Measurements from ENCODE around the gene RUBCN.
"Not testable (repeated sequence)": the region's sequence is repeated elsewhere in the genome, so short reads cannot be mapped to it uniquely, and the experiment has no call there.

RUBCN gene

DNA sequence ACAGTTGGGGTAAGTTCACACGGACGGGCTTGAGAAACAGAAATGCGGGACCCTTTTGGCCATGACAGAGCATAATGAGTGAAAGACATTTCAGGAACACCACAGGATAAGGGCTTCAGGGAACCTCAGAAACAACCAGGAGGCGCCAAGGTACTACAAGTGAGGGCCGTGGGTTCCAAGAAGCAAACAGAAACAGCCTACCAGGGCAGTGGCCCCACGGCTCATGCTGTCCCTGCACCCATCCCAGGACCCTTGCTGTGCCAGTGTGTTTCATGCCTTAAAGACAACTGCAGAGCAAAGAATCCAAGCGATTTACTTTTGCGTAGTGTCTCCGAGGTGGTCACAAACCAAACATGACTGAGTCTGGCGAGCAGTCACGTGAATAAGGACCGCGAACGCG is 54.0 kb downstream of the RUBCN start:
- Histone ChIP-seq H3K9ac (ENCODE audit: low read length) (no peak overlapping the region), H3K36me3 (ENCODE audit: control insufficient read depth, insufficient read depth, low read length, severe bottlenecking) (peaks cover 35% of the 10 kb centered on the region), H3K4me3 (ENCODE audit: low read length) (no peak overlapping the region), H3K27me3 (replicated peaks; ENCODE audit: control insufficient read depth, insufficient read depth, low read length) (no peaks in the 10 kb centered on the region), H3K9me3 (ENCODE audit: control insufficient read depth, low read length) (no peaks in the 10 kb centered on the region), H3K4me1 (ENCODE audit: control insufficient read depth, insufficient read depth, low read length) (no peaks in the 10 kb centered on the region)
- DNase-seq (ENCODE audit: low read depth): no peak

DNA sequence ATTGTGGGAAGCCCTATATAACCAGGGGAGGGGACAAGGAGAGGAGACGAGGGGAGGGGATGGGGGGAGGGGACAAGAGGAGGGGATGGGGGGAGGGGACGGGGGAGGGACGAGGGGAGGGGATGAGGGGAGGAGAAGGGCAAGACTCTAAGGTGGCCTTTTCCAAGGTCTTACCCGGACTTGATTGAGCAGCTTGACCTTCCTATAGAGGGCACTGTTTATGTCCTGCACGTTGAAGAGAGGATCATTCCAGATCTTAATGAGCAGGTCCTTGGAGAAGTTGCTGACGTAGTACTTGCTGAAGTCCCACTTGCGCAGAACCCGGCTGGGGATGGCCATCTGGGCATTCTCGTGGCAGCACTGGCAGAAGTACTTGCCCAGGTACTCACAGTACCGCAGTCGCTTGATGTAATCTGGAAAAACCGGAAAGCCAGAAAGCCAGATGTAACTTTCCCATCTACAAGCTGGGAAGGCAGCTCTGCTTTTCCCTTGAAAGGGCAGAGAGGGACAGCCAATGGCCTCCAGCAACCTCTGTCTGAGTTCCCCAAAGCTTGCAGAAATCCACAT is 55.7 kb downstream of the RUBCN start:
- no peak for DNase-seq (ENCODE audit: low read depth)
- H3K36me3 ChIP-seq (ENCODE audit: control insufficient read depth, insufficient read depth, low read length, severe bottlenecking): peaks cover 43% of the 10 kb centered on the region

DNA sequence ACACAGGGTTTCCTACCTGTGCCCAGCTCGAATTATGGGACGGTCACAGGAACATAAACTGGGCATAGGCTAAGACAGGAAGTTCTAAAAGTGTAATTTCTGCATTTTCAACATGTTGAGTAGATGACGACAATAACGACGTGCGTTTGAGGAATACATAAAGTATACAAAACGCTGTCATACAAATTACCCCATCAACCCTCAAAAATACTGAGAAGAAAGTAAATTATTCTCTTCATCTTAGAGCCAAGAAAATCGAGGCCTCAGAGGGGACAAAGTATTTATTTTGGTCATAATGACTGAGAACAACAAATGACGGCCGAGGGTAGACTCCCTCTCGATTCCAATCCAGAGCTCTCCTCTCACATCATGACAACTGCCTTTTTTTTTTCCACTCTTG is 60.8 kb downstream of the RUBCN start:
- no peak for DNase-seq (ENCODE audit: low read depth)
- Histone ChIP-seq H3K9me3 (ENCODE audit: control insufficient read depth, low read length) (no peaks in the 10 kb centered on the region), H3K4me3 (ENCODE audit: low read length) (no peak overlapping the region), H3K27me3 (replicated peaks; ENCODE audit: control insufficient read depth, insufficient read depth, low read length) (no peaks in the 10 kb centered on the region), H3K36me3 (ENCODE audit: control insufficient read depth, insufficient read depth, low read length, severe bottlenecking) (peaks cover 30% of the 10 kb centered on the region), H3K4me1 (ENCODE audit: control insufficient read depth, insufficient read depth, low read length) (no peaks in the 10 kb centered on the region), H3K9ac (ENCODE audit: low read length) (no peak overlapping the region)

More for the DNA sequence above, 55.7 kb downstream of the RUBCN start:
- Histone ChIP-seq H3K4me1 (ENCODE audit: control insufficient read depth, insufficient read depth, low read length) (no peaks in the 10 kb centered on the region), H3K27me3 (replicated peaks; ENCODE audit: control insufficient read depth, insufficient read depth, low read length) (no peaks in the 10 kb centered on the region), H3K4me3 (ENCODE audit: low read length) (no peak overlapping the region), H3K9me3 (ENCODE audit: control insufficient read depth, low read length) (no peaks in the 10 kb centered on the region), H3K9ac (ENCODE audit: low read length) (no peak overlapping the region)

DNA sequence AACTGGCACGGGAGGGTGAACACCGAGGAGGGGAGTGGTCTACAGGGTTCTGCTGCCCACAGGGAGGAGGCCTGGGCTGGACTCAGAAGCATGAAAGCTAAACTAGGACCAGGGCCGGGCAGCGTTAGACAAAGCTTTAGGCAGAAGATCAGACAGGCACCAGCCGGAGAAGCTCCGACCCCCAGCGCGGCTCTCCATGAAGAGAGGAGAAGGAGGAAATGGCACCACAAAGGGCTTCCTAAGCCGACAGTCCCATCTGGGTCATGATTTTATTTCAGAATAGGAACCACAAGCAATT is 61.2 kb downstream of the RUBCN start:
- no peaks in the 10 kb centered on the region for H3K4me1 ChIP-seq (ENCODE audit: control insufficient read depth, insufficient read depth, low read length)
- no peak for DNase-seq (ENCODE audit: low read depth)
- H3K36me3 ChIP-seq (ENCODE audit: control insufficient read depth, insufficient read depth, low read length, severe bottlenecking): peaks cover 27% of the 10 kb centered on the region
- no peak overlapping the region for H3K9ac ChIP-seq (ENCODE audit: low read length)
- no peaks in the 10 kb centered on the region for H3K27me3 ChIP-seq (replicated peaks; ENCODE audit: control insufficient read depth, insufficient read depth, low read length)
- H3K4me3 ChIP-seq (ENCODE audit: low read length): no peak overlapping the region
- no peaks in the 10 kb centered on the region for H3K9me3 ChIP-seq (ENCODE audit: control insufficient read depth, low read length)

DNA sequence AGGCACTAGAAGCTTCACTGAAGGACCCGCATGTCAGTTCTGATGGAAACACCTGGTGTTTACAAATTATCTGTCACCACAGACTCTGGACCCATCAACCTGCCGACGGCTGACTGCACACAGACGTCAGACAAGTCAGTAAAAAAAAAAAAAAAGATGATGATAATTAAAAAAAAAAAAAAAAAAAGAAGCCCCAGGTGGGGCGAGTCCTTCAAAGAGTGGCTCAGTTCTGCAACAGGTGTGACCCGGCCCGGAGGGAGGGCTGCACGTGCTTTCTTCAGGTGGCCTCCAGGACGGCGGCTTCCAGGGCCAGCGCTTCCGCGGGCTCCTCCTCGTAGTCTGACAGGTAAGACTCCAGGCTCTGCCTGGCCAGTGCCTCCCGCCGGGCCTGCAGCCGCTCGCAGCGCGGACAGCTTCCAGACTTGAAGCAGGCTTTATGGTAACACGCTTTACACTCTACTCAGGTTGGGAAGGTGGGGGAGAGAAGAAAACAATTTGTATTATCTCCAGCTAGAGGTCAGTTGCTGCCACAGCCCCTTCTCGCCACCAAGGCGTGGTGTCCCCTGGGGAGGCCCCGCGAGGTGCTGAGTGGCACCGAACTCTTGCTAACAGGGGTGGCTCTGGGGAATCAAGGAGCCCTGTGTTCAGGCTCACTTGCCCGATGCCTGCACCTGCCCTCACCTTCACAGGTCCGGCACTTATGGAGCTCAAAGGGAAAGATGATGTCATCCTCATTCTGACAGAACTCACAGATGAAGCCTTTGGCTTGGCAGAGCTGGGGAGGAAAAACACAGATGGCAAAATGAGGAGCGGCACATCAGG is 61.8 kb downstream of the RUBCN start:
- Histone ChIP-seq H3K9me3 (ENCODE audit: control insufficient read depth, low read length) (no peaks in the 10 kb centered on the region), H3K4me3 (ENCODE audit: low read length) (no peak overlapping the region), H3K27me3 (replicated peaks; ENCODE audit: control insufficient read depth, insufficient read depth, low read length) (no peaks in the 10 kb centered on the region), H3K9ac (ENCODE audit: low read length) (no peak overlapping the region), H3K4me1 (ENCODE audit: control insufficient read depth, insufficient read depth, low read length) (no peaks in the 10 kb centered on the region), H3K36me3 (ENCODE audit: control insufficient read depth, insufficient read depth, low read length, severe bottlenecking) (peaks cover 25% of the 10 kb centered on the region)
- no peak for DNase-seq (ENCODE audit: low read depth)

DNA sequence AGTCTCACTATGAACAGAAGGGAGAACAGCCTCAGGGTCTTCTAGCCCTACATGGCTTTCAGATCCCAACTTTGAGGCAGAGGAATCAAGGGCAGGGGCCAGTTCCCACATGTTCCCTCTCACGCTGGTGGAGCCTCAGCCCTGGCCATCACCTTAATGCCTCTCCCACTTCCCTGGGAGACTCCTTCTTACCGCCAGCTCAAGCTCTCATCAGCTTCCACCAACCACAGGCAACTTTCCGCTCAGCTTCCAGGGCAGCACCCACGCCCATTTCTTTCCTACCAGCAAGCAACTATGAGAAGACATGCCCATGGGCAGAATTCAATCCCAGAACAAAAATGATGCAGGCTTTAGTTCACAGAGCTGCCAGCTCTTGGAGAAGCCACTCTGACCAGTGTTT is 63.5 kb downstream of the RUBCN start:
- H3K9ac ChIP-seq (ENCODE audit: low read length): no peak overlapping the region
- peaks cover 25% of the 10 kb centered on the region for H3K36me3 ChIP-seq (ENCODE audit: control insufficient read depth, insufficient read depth, low read length, severe bottlenecking)
- H3K9me3 ChIP-seq (ENCODE audit: control insufficient read depth, low read length): no peaks in the 10 kb centered on the region
- no peak for DNase-seq (ENCODE audit: low read depth)
- H3K27me3 ChIP-seq (replicated peaks; ENCODE audit: control insufficient read depth, insufficient read depth, low read length): no peaks in the 10 kb centered on the region
- H3K4me1 ChIP-seq (ENCODE audit: control insufficient read depth, insufficient read depth, low read length): no peaks in the 10 kb centered on the region
- H3K4me3 ChIP-seq (ENCODE audit: low read length): no peak overlapping the region

DNA sequence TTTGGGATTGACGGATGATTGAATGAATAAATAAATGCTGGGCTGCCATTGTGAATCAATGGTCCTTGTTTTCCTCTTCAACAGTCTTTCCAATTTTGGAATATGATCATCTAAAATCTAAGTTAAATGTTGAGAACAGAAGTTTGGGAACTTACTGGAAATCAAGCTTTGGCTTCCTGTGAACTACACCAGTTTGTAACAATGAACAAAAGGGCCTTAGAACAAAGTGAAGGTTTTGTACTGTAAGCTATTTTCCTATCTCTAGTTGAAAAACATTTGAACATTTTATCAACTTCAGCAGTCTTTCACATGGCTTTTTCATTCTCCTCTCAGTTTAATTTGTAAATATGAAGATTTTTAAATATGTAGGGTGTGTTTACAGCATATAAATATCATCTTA is 66.3 kb downstream of the RUBCN start:
- DNase-seq (ENCODE audit: low read depth): no peak
- Histone ChIP-seq H3K36me3 (ENCODE audit: control insufficient read depth, insufficient read depth, low read length, severe bottlenecking) (peaks cover 16% of the 10 kb centered on the region), H3K27me3 (replicated peaks; ENCODE audit: control insufficient read depth, insufficient read depth, low read length) (no peaks in the 10 kb centered on the region)

DNA sequence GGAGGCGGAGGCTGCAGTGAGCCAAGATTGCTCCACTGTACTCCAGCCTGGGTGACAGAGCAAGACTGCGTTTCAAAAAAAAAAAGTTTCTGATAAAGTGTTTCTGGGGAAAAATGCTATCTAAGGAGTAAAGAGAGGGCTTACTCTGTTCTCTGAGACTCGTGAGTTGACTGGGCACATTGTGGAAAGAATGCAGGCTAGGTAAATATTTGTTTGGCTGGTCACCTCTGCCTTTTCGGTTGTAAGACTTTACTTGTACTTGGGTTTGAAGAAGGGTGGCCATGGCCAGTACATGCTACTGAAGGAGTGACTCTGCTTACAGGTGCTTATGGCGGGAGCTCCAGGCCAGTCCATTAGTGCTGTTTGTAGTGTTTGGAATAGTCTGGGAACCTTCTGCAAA is 68.7 kb downstream of the RUBCN start:
- H3K4me1 ChIP-seq (ENCODE audit: control insufficient read depth, insufficient read depth, low read length): no peaks in the 10 kb centered on the region
- H3K27me3 ChIP-seq (replicated peaks; ENCODE audit: control insufficient read depth, insufficient read depth, low read length): no peaks in the 10 kb centered on the region
- no peaks in the 10 kb centered on the region for H3K9me3 ChIP-seq (ENCODE audit: control insufficient read depth, low read length)
- H3K36me3 ChIP-seq (ENCODE audit: control insufficient read depth, insufficient read depth, low read length, severe bottlenecking): no peaks in the 10 kb centered on the region
- H3K9ac ChIP-seq (ENCODE audit: low read length): no peak overlapping the region
- DNase-seq (ENCODE audit: low read depth): no peak
- H3K4me3 ChIP-seq (ENCODE audit: low read length): no peak overlapping the region

More for the DNA sequence above, 66.3 kb downstream of the RUBCN start:
- Histone ChIP-seq H3K4me1 (ENCODE audit: control insufficient read depth, insufficient read depth, low read length) (no peaks in the 10 kb centered on the region), H3K9me3 (ENCODE audit: control insufficient read depth, low read length) (no peaks in the 10 kb centered on the region), H3K9ac (ENCODE audit: low read length) (no peak overlapping the region), H3K4me3 (ENCODE audit: low read length) (no peak overlapping the region)

DNA sequence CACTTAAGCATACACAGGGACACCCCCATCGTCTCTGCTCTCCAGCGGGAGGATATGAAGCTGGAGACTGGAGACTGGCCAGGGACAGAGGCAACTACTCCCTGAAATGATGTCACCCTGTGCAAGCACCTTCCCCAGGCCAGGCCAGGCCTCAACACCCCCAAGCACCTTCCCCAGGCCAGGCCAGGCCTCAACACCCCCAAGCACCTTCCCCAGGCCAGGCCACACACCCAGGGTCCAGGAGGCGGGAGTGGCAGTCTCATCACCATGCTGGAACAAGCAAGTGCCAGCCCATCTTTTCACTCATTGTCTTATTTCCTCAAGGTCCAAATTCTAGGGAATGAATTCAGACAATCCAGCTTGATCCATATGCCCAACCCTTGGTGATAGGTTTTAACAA is 69.4 kb downstream of the RUBCN start:
- DNase-seq (ENCODE audit: low read depth); H3K4me3 ChIP-seq (ENCODE audit: low read length); H3K9ac ChIP-seq (ENCODE audit: low read length); H3K27me3 ChIP-seq (replicated peaks; ENCODE audit: control insufficient read depth, insufficient read depth, low read length); H3K4me1 ChIP-seq (ENCODE audit: control insufficient read depth, insufficient read depth, low read length); H3K9me3 ChIP-seq (ENCODE audit: control insufficient read depth, low read length); H3K36me3 ChIP-seq (ENCODE audit: control insufficient read depth, insufficient read depth, low read length, severe bottlenecking): not testable (repeated sequence)

DNA sequence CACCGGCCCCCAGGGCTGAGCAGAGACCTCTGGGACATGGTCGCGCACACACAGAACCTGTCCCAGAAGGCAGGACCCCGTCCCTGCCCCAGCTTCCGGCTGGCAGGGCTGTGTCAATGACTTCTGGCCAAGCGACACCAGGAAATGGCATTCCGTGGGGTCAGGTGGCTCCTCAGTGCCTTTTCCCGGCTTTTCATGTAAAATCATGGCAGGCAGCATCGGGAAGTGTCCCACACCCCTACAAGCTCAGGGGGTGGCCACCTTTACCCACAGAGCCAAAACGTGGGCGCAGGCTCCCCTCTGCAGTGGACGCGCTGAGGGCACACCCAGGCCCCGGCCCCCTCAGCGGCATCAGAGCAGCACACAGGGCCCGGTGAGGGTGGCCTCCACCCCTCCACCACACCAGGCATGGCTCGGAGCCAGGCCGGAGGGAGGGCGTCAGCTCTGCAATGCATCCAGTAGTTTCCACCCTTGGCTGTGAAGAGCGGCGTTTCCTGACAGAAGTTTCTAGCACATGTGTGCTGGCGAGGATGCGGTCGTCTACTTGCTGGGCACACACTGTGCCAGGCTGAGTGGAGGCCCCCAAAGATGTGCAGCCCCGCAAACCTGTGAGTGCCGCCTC is 70.4 kb downstream of the RUBCN start:
- not testable (repeated sequence) for H3K27me3 ChIP-seq (replicated peaks; ENCODE audit: control insufficient read depth, insufficient read depth, low read length); H3K36me3 ChIP-seq (ENCODE audit: control insufficient read depth, insufficient read depth, low read length, severe bottlenecking); H3K9ac ChIP-seq (ENCODE audit: low read length); H3K9me3 ChIP-seq (ENCODE audit: control insufficient read depth, low read length); H3K4me1 ChIP-seq (ENCODE audit: control insufficient read depth, insufficient read depth, low read length); DNase-seq (ENCODE audit: low read depth); H3K4me3 ChIP-seq (ENCODE audit: low read length)

DNA sequence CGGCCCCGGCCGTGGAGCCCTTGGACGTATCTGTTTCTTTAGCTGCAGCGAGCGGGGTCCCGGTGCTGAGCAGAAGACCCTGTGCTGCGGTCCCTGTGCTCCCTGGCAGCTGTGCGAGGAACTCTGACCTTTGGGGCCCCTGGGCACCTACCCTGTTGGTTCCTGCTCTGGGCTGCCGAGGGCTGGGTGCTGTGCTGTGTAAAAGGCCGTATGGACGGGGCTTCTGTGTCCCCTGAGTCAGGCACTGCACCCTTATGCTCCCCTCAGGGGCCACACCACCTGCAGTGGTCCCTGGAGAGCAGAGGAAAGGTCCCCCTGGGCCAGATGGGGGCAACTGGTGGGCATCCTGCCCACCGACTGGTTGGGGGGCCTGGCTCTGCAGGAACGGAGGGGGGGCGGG is 71.2 kb downstream of the RUBCN start:
- H3K27me3 ChIP-seq (replicated peaks; ENCODE audit: control insufficient read depth, insufficient read depth, low read length); DNase-seq (ENCODE audit: low read depth); H3K4me3 ChIP-seq (ENCODE audit: low read length); H3K9me3 ChIP-seq (ENCODE audit: control insufficient read depth, low read length); H3K4me1 ChIP-seq (ENCODE audit: control insufficient read depth, insufficient read depth, low read length); H3K36me3 ChIP-seq (ENCODE audit: control insufficient read depth, insufficient read depth, low read length, severe bottlenecking); H3K9ac ChIP-seq (ENCODE audit: low read length): not testable (repeated sequence)
